Chondrocyte (in vitro differentiated cells): ENCODE measurements around the gene KRT16. TPM values are rescaled to one million over a fixed set of nuclear protein-coding genes. Genes with fewer than 3 reads are reported as not detected.
"Not testable (repeated sequence)": the region's sequence is repeated elsewhere in the genome, so short reads cannot be mapped to it uniquely, and the experiment has no call there.

Experiments
- DNase-seq: peaks from one replicate; pipeline ENCODE4 v3.0.0; 2021; ENCODE audit warnings: mixed read lengths, low spot score
- H3K27ac Mint-ChIP-seq: one replicate; pipeline ENCODE4 v1.8.0; 2021; ENCODE audit warnings: mild to moderate bottlenecking, moderate library complexity, mixed read lengths; ENCODE audit not compliant: unreplicated experiment
- H3K27me3 Mint-ChIP-seq: 2 replicates; pipeline ENCODE4 v1.8.0; 2021; ENCODE audit warnings: low read depth, mixed read lengths
- H3K36me3 Mint-ChIP-seq: 2 replicates; pipeline ENCODE4 v1.8.0; 2021; ENCODE audit warnings: low read depth, mixed read lengths
- H3K4me1 Mint-ChIP-seq: 2 replicates; pipeline ENCODE4 v1.8.0; 2021; ENCODE audit warnings: low read depth, mild to moderate bottlenecking, mixed read lengths
- H3K4me3 Mint-ChIP-seq: one replicate; pipeline ENCODE4 v1.8.0; 2021; ENCODE audit warnings: mild to moderate bottlenecking, moderate library complexity, mixed read lengths; ENCODE audit not compliant: unreplicated experiment
- H3K9me3 Mint-ChIP-seq: 2 replicates; pipeline ENCODE4 v1.8.0; 2021; ENCODE audit warnings: low read depth, mixed read lengths
- total RNA-seq: library from RNA; stranded (reverse); gene quantifications from 3 replicates; pipeline ENCODE4 v1.2.1, GENCODE V29; 2021
- TF ChIP-seq, protein P1 (sequence below): fragments of 200-600 bp; sonication (generic); IDR thresholded peaks from 2 replicates; pipeline ENCODE4 v1.5.0; 2021; ENCODE audit warnings: antibody characterized with exemption, mild to moderate bottlenecking, moderate library complexity

Gene KRT16
- total RNA-seq, 1 donor from 2014 or later = 5.9 TPM

GRCh38 chr17:41585301-41586056 is 27.1 kb downstream of the KRT16 start:
- no peak overlapping the region for H3K4me3 Mint-ChIP-seq
- no peaks in the 10 kb centered on the region for H3K9me3 Mint-ChIP-seq
- peaks cover 11% of the 10 kb centered on the region for H3K4me1 Mint-ChIP-seq
- H3K27ac Mint-ChIP-seq = no peak overlapping the region
- TF ChIP-seq, protein P1, sequence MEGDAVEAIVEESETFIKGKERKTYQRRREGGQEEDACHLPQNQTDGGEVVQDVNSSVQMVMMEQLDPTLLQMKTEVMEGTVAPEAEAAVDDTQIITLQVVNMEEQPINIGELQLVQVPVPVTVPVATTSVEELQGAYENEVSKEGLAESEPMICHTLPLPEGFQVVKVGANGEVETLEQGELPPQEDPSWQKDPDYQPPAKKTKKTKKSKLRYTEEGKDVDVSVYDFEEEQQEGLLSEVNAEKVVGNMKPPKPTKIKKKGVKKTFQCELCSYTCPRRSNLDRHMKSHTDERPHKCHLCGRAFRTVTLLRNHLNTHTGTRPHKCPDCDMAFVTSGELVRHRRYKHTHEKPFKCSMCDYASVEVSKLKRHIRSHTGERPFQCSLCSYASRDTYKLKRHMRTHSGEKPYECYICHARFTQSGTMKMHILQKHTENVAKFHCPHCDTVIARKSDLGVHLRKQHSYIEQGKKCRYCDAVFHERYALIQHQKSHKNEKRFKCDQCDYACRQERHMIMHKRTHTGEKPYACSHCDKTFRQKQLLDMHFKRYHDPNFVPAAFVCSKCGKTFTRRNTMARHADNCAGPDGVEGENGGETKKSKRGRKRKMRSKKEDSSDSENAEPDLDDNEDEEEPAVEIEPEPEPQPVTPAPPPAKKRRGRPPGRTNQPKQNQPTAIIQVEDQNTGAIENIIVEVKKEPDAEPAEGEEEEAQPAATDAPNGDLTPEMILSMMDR = no peak
- H3K36me3 Mint-ChIP-seq = no peaks in the 10 kb centered on the region
- peaks cover 13% of the 10 kb centered on the region for H3K27me3 Mint-ChIP-seq
- DNase-seq = no peak

DNA sequence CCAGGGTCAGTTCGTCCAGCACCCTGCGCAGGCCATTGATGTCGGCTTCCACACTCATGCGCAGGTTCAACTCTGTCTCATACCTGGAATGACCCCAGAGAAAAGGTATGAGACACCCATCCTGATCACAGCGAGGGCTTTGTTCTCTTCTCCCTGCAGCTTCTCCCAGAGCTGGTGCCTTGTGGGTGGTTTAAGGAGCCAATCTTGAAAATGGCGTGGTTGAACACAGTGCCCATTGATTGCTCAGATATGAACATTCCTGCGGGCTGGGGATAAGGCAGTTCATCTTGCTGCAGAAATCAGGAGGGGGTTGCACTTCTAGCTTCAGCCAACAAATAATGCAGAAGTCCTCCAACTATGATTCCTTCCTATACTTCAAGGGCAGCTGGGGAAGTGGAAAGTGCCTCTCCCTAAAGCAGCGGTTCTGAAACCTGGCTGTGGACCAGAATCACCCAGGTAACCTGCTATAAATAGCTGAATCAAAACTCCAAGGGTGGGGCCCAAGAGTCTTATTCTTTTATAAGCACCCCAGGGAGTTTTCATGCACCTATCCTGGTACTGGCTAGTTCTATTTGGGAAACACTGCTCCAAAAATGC is 28.1 kb downstream of the KRT16 start:
- not testable (repeated sequence) for H3K4me3 Mint-ChIP-seq, H3K36me3 Mint-ChIP-seq, H3K9me3 Mint-ChIP-seq, DNase-seq
- H3K27ac Mint-ChIP-seq = peak overlapping the region; percentile 45
- H3K4me1 Mint-ChIP-seq = peaks cover 12% of the 10 kb centered on the region
- H3K27me3 Mint-ChIP-seq = peaks cover 11% of the 10 kb centered on the region

DNA sequence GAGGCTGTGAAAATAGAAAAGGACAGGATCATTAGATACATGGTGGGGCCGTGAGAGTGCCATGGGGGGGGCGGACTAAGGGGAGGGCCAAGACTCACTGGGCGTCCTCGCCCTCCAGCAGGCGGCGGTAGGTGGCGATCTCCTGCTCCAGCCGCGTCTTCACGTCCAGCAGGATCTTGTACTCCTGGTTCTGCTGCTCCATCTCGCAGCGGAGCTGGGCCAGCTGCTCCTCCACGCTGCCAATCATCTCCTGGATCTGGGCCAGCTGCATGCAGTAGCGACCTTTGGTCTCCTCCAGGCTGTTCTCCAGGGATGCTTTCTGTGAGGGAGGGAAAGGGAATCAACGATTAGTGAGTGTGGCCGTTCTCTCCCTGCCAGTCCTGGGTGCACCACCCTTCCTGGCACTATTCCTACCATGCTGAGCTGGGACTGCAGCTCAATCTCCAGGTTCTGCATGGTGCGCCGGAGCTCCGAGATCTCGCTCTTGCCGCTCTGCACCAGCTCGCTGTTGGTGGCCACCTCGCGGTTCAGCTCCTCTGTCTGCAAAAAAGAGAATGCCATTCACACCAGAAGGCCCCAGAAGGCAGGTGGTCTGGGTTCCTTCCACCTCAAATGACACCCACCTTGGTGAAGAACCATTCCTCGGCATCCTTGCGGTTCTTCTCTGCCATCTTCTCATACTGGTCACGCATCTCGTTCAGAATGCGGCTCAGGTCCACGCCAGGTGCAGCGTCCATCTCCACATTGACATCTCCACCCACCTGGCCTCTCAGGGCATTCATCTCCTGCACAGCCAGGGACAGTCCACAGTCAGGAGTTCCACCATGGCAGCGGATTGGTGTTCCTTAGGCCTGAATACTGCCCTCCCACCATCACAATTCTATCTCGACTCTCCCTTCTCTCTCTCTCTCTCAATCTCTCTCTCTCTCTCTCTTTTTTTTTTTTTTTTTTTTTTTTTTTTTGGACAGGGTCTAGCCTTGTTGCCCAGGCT is 29.1 kb downstream of the KRT16 start:
- Mint-ChIP-seq H3K27me3 (peaks cover 13% of the 10 kb centered on the region), H3K27ac (no peak overlapping the region), H3K9me3 (no peaks in the 10 kb centered on the region), H3K36me3 (no peaks in the 10 kb centered on the region), H3K4me1 (peaks cover 11% of the 10 kb centered on the region), H3K4me3 (no peak overlapping the region)
- TF ChIP-seq, protein P1 = no peak
- DNase-seq = no peak

DNA sequence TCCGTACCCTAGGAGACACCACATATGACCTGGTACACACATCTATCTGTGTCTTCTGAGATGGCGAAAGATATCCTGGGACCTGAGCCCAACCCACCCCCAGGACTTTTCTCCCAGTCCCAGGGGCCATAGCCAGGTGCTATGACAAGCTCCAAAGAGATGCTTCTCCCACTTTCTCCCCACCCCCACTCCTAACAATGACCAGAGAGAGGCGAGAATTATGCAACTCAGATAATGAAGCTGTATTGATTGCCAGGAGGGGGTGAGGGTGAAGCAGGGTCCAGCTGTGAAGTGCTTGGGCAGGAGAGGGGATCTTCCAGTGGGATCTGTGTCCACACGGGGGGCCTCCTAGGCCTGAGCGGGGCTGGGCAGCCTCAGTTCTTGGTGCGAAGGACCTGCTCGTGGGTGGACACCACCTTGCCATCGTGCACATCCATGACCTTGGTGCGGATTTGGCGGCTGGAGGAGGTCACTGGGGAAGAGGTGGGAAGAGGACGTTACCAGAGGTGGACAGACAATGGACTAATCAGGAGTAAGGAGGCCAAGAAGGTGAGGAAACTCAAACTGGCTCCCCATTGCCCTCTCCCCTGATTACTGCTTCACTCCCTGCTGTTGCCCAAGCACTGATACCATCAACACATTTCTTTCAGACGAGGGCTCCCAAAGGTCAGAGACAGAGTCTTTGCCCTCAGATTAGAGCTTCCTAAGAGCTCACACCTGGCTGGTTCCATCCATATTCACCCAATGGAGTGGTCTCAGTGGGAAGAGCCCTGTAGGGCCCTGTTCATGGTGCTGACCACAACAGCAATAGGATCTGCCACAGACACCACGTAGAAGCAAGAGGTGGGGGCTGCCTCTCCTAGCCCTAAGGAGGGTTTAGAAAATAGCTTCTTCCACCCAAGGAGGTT is 30.3 kb downstream of the KRT16 start:
- peaks cover 20% of the 10 kb centered on the region for H3K27me3 Mint-ChIP-seq
- H3K27ac Mint-ChIP-seq, H3K36me3 Mint-ChIP-seq, H3K4me1 Mint-ChIP-seq, DNase-seq, H3K4me3 Mint-ChIP-seq, H3K9me3 Mint-ChIP-seq: not testable (repeated sequence)

- no peaks in the 10 kb centered on the region for H3K36me3 Mint-ChIP-seq
- peaks cover 25% of the 10 kb centered on the region for H3K27me3 Mint-ChIP-seq
- no peak overlapping the region for H3K27ac Mint-ChIP-seq
- TF ChIP-seq, protein P1 = no peak
- no peaks in the 10 kb centered on the region for H3K9me3 Mint-ChIP-seq
- H3K4me3 Mint-ChIP-seq = no peak overlapping the region
- peaks cover 8% of the 10 kb centered on the region for H3K4me1 Mint-ChIP-seq
- DNase-seq = no peak
These were observed 31.1 kb downstream of the KRT16 start for GRCh38 chr17:41581366-41582060.
